ENCODE data around the gene H2BW2. TPM values are rescaled to one million over a fixed set of nuclear protein-coding genes. Genes with fewer than 3 reads are reported as not detected.
"Not testable (repeated sequence)": the region's sequence is repeated elsewhere in the genome, so short reads cannot be mapped to it uniquely, and the experiment has no call there.

The H2BW2 gene
- total RNA-seq, 3 donors from 2014 or later = not detected

DNA sequence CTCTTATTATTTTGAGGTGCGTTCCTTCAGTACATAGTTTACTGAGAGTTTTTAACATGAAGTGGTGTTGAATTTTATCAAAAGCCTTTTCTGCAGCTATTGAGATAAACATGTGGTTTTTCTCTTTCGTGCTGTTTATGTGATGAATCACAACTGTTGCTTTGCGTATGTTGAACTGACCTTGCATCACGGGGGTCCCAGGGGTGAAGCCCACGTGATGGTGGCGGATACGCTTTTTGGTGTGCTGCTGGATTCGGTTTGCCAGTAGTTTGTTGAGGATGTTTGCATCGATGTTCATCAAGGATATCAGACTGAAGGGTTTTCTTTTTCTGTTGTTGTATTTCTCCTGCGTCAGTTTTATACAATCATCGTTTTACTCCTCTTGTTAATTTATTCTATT is 21.6 kb upstream of the H2BW2 start:
- TF ChIP-seq, protein P1, sequence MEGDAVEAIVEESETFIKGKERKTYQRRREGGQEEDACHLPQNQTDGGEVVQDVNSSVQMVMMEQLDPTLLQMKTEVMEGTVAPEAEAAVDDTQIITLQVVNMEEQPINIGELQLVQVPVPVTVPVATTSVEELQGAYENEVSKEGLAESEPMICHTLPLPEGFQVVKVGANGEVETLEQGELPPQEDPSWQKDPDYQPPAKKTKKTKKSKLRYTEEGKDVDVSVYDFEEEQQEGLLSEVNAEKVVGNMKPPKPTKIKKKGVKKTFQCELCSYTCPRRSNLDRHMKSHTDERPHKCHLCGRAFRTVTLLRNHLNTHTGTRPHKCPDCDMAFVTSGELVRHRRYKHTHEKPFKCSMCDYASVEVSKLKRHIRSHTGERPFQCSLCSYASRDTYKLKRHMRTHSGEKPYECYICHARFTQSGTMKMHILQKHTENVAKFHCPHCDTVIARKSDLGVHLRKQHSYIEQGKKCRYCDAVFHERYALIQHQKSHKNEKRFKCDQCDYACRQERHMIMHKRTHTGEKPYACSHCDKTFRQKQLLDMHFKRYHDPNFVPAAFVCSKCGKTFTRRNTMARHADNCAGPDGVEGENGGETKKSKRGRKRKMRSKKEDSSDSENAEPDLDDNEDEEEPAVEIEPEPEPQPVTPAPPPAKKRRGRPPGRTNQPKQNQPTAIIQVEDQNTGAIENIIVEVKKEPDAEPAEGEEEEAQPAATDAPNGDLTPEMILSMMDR (IDR thresholded peaks at IDR 0.05) = no peak

DNA sequence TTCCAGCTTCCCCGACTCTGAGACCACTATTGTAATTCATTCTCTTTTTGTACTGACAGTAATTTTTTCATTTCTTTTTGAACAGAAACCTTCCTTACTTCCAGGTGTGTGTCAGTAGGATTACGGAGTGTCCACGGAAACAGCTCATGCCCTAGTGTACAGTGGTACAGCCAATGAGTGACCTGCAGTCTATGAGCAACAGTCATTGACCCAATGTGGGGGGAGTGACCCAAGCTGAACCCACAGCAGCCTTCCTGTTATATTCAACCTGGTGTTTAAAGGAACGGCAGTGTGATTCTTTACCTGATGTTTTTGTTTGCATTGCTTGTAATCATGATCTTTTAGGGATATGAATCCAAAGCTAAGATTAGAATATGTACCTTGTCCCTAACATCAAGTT is 1.2 kb downstream of the H2BW2 start:
- Histone ChIP-seq H3K9me3 (no peaks in the 10 kb centered on the region), H3K4me3 (no peak overlapping the region), H3K36me3 (ENCODE audit: low read depth) (no peaks in the 10 kb centered on the region), H3K4me1 (ENCODE audit: low read depth) (no peaks in the 10 kb centered on the region)
- no peak for ATAC-seq
- intact Hi-C loops (cut with DNase I, micrococcal nuclease) = no loop called here
- no peak for DNase-seq
- TF ChIP-seq, protein P1 (IDR thresholded peaks at IDR 0.05) = no peak

More for the DNA sequence above, 21.6 kb upstream of the H2BW2 start:
- Histone ChIP-seq H3K4me3 (no peak overlapping the region), H3K9me3 (no peaks in the 10 kb centered on the region), H3K4me1 (ENCODE audit: low read depth) (no peaks in the 10 kb centered on the region), H3K36me3 (ENCODE audit: low read depth) (no peaks in the 10 kb centered on the region)
- no peak for ATAC-seq
- DNase-seq = no peak
- intact Hi-C loops (cut with DNase I, micrococcal nuclease) = no loop called here

DNA sequence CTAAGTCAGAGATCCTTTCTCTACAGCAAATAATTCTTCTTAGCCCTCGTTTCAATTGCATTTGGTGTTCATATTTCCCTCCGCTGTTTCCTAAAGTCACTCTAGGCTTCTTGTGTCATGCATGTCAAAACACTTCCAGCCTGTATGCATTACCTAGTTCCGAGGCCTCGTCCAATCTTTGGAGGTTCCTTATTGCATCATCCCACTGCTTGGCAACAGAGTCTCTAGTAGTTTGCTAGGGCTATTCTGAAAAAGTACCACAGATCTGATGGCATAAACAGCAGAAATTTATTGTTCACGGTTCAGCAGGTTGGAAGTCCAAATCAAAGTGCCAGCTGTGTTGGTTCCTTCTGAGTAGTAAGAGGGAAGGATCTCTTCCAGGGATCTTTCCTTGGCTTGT is 5.9 kb downstream of the H2BW2 start:
- DNase-seq = no peak
- Histone ChIP-seq H3K9me3 (no peaks in the 10 kb centered on the region), H3K4me1 (ENCODE audit: low read depth) (no peaks in the 10 kb centered on the region), H3K36me3 (ENCODE audit: low read depth) (no peaks in the 10 kb centered on the region), H3K4me3 (no peak overlapping the region)
- TF ChIP-seq, protein P1 (IDR thresholded peaks at IDR 0.05) = no peak
- intact Hi-C loops (cut with DNase I, micrococcal nuclease) = no loop called here
- no peak for ATAC-seq

DNA sequence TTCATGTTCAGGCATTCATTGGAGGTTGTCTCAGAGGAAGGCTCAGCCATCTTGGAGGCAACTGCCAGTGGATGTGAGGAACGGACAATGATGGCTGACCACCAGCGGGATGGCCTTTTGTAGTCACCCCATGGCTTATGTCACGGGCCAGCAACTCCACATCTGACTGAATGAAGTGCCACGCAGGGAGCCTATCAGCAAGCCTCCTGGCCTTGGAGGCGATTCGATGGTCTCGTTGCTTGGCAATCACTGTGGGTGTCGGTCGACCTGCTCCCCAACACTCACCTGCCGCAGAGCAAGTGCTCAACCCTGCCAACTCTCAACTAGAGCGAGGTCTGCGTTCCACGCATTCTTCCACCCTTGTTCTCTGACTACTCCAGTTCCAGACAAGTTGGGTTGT is 7.4 kb downstream of the H2BW2 start:
- intact Hi-C loops (cut with DNase I, micrococcal nuclease) = no loop called here
- H3K9me3 ChIP-seq = no peaks in the 10 kb centered on the region
- H3K36me3 ChIP-seq (ENCODE audit: low read depth) = no peaks in the 10 kb centered on the region
- no peak for ATAC-seq
- TF ChIP-seq, protein P1 (IDR thresholded peaks at IDR 0.05) = no peak
- no peak for DNase-seq
- H3K4me3 ChIP-seq = no peak overlapping the region
- H3K4me1 ChIP-seq (ENCODE audit: low read depth) = no peaks in the 10 kb centered on the region

DNA sequence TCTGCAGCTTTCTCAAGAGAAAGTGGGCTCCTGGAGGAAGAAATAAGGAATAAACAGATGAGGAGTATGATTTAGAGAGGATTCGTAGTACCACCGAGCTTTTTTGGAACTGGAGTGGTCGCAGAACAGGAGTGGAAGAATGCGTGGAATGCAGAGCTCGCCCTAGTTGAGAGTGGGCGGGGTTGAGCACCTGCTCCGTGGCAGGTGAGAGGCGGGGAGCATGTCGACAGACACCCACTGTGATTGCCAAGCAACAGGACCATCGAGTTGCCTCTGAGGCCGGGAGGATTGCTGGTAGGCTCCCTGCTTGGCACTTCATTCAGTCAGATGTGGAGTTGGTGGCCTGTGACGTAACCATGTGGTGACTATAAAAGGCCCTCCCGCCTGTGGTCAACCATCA is 15.2 kb downstream of the H2BW2 start:
- ATAC-seq; H3K36me3 ChIP-seq (ENCODE audit: low read depth); H3K4me3 ChIP-seq; H3K9me3 ChIP-seq; H3K4me1 ChIP-seq (ENCODE audit: low read depth); DNase-seq; intact Hi-C loops (cut with DNase I, micrococcal nuclease): not testable (repeated sequence)

DNA sequence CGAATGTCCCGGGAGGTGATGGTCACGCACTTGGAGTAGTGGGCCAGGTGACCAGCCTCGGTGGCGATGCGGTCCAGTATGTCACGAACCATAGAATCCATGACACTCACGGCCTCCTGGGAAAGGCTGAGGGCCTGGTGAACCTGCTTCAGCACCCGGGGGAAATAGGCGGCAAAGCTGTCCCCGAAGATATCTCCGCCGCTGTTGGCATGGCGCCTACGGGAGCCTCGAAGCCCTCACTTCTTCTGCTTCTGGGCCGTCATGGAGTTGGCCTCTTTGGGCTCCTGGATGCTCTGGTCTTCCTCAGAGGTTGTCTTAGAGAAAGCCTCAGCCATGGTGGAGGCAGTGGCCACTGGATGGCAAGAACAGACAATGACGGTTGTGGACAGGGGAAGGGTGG is 22.9 kb downstream of the H2BW2 start:
- H3K4me1 ChIP-seq (ENCODE audit: low read depth); H3K36me3 ChIP-seq (ENCODE audit: low read depth); DNase-seq; ATAC-seq; H3K4me3 ChIP-seq; intact Hi-C loops (cut with DNase I, micrococcal nuclease); H3K9me3 ChIP-seq: not testable (repeated sequence)

DNA sequence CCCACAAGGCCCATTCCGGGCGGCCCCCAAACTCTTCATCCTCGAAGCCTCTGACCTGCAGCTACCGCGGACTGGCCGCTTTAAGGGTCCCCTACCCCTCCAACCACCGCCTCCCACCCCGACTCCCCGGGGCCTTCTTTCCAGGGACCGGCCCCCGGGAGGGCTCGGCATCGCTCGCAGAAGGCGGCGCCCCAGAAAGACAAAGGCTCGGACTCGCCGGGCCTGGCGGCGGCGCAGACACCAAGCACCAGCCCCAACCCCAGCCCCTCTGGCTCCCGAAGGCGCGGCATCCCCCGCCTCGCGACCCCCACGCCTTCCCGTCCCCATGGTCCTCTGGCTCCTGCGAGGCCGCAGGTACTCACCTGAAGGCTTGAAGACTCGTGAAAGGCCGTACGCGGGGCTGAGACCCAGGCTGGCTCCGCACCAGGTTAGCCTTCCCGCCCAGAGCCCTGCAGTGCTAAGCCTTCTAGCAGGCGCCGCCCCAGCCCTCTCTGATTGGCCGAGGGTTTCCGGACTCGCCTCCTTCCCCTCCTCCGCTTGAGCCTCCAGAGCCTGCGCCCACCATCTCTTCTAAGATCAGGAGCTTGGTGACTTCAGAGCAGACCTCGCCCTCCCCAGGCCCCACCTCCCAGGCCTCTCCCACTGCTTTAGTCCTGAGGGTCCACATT is 36.2 kb downstream of the H2BW2 start, which contains the start of gene TMSB15C:
Gene TMSB15C (minus strand): TSS at position 459 of the 668 bp plus-strand sequence.
- peak; percentile 91 for ATAC-seq
- H3K36me3 ChIP-seq (ENCODE audit: low read depth); H3K4me3 ChIP-seq; intact Hi-C loops (cut with DNase I, micrococcal nuclease); H3K4me1 ChIP-seq (ENCODE audit: low read depth); DNase-seq; H3K9me3 ChIP-seq: not testable (repeated sequence)

DNA sequence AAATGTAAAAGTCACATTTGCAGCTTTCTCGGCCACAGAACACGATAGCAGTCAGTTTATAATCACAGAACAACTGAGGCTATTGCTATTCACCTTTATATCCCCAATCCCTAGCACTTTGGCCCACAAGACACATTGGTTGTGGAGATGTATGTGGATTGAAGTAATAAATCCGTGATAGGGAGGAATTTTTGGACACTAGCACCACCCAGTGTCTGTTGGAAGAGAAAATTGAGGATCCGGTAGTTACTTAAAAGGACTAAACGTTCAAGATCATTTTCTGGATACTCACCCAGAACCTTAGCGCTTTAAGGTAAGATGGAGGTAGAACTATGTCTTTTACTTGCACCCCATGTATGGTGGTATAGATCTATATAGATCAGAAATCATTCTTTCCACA is 38.1 kb downstream of the H2BW2 start:
- not testable (repeated sequence) for ATAC-seq, H3K4me3 ChIP-seq

More for the DNA sequence above, 38.1 kb downstream of the H2BW2 start:
- H3K9me3 ChIP-seq; H3K4me1 ChIP-seq (ENCODE audit: low read depth); intact Hi-C loops (cut with DNase I, micrococcal nuclease); H3K36me3 ChIP-seq (ENCODE audit: low read depth); DNase-seq: not testable (repeated sequence)
